CD8-positive, alpha-beta memory T cell (primary cell): Measurements from ENCODE around the gene ST7. TPM values are rescaled to one million over a fixed set of nuclear protein-coding genes. Genes with fewer than 3 reads are reported as not detected.
"Not testable (repeated sequence)": the region's sequence is repeated elsewhere in the genome, so short reads cannot be mapped to it uniquely, and the experiment has no call there.

ENCODE experiments used
- CTCF ChIA-PET: fragments of 350-600 bp; sonication (Branson Sonifier 250); formaldehyde crosslinking; loops from one replicate; lab custom pipeline; 2021; ENCODE audit warnings: antibody characterized with exemption; lab: Charles Lee
- POLR2A ChIA-PET: fragments of 350-600 bp; sonication (Branson Sonifier 250); formaldehyde crosslinking; loops from one replicate; lab custom pipeline; 2021; ENCODE audit warnings: antibody characterized with exemption; lab: Charles Lee
- DNase-seq, 5 donors: peaks; one replicate each; pipeline versions ENCODE4 v3.0.0 to v3.0.0-alpha.2; 2020 to 2022; ENCODE audit warnings: mixed read lengths in 1 of 5
- H3K27ac ChIP-seq: one replicate; pipeline ENCODE4 v1.7.0; 2013; ENCODE audit warnings: low read depth, mild to moderate bottlenecking, low read length, moderate library complexity
- H3K27me3 ChIP-seq: 2 replicates; pipeline ENCODE4 v1.7.0; 2013; ENCODE audit warnings: low read length, mild to moderate bottlenecking; ENCODE audit not compliant: insufficient read depth, poor library complexity, severe bottlenecking
- H3K36me3 ChIP-seq: 2 replicates; pipeline ENCODE4 v1.7.0; 2013; ENCODE audit warnings: mild to moderate bottlenecking, low read length, moderate library complexity; ENCODE audit not compliant: insufficient read depth
- H3K4me1 ChIP-seq: 2 replicates; pipeline ENCODE4 v1.7.0; 2013; ENCODE audit warnings: mild to moderate bottlenecking, low read length, moderate library complexity; ENCODE audit not compliant: insufficient read depth
- H3K4me3 ChIP-seq: 2 replicates; pipeline ENCODE4 v1.7.0; 2013; ENCODE audit warnings: mild to moderate bottlenecking, low read length
- H3K9me3 ChIP-seq: 2 replicates; pipeline ENCODE4 v1.7.0; 2013; ENCODE audit warnings: mild to moderate bottlenecking, low read length
- H3K27ac Mint-ChIP-seq, 8 donors: one replicate each; pipeline ENCODE4 v1.8.0; 2020 to 2021; ENCODE audit warnings: mixed read lengths in 8 of 8, mild to moderate bottlenecking in 6 of 8, inconsistent platforms in 3 of 8, moderate library complexity in 3 of 8
- H3K27me3 Mint-ChIP-seq, 2 donors: one replicate each; pipeline ENCODE4 v1.8.0; 2020 to 2021; ENCODE audit warnings: mixed read lengths in 2 of 2, mild to moderate bottlenecking in 1 of 2, moderate library complexity in 1 of 2
- H3K36me3 Mint-ChIP-seq, 3 donors: one replicate each; pipeline ENCODE4 v1.8.0; 2020 to 2021; ENCODE audit warnings: mixed read lengths in 3 of 3, inconsistent platforms in 1 of 3, mild to moderate bottlenecking in 1 of 3
- H3K4me1 Mint-ChIP-seq, 3 donors: one replicate each; pipeline ENCODE4 v1.8.0; 2020 to 2021; ENCODE audit warnings: mixed read lengths in 3 of 3, inconsistent platforms in 1 of 3, mild to moderate bottlenecking in 1 of 3
- H3K4me3 Mint-ChIP-seq, 7 donors: one replicate each; pipeline ENCODE4 v1.8.0; 2020 to 2021; ENCODE audit warnings: mixed read lengths in 7 of 7, mild to moderate bottlenecking in 6 of 7, moderate library complexity in 4 of 7, inconsistent platforms in 2 of 7
- H3K9me3 Mint-ChIP-seq, 5 donors: one replicate each; pipeline ENCODE4 v1.8.0; 2020 to 2022; ENCODE audit warnings: mixed read lengths in 5 of 5, mild to moderate bottlenecking in 3 of 5, moderate library complexity in 2 of 5, inconsistent platforms in 1 of 5
- polyA plus RNA-seq: library from polyadenylated mRNA; unstranded; fragments of 300-500 nt; fragmentation: Illumina TruSeq; gene quantifications from one replicate; pipeline ENCODE4 v1.2.3, GENCODE V29; 2021
- total RNA-seq, 2 experiments: library from RNA; stranded (reverse); gene quantifications; one replicate each; pipeline ENCODE4 v1.2.3, GENCODE V29; 2021

ST7 gene
- total and polyA plus RNA-seq, 3 experiments from 2014 or later: 7.9 to 14.2 (median 12.7) TPM

GRCh38 chr7:117019786-117020590 lies 66.7 kb downstream of the ST7 start:
- Histone ChIP-seq H3K4me1 (no peaks in the 10 kb centered on the region), H3K4me3 (no peak overlapping the region), H3K9me3 (no peaks in the 10 kb centered on the region), H3K36me3 (no peaks in the 10 kb centered on the region), H3K27ac (no peak overlapping the region), H3K27me3 (no peaks in the 10 kb centered on the region)
- H3K27ac Mint-ChIP-seq: no peak overlapping the region
- no peak overlapping the region for H3K4me3 Mint-ChIP-seq
- no peaks in the 10 kb centered on the region for H3K36me3 Mint-ChIP-seq
- ChIA-PET CTCF (no interaction called here), POLR2A (no interaction called here)
- DNase-seq: no peak
- H3K4me1 Mint-ChIP-seq: peaks cover 12 to 35% (median 31%) of the 10 kb centered on the region in 3 donors
- no peaks in the 10 kb centered on the region for H3K9me3 Mint-ChIP-seq
- no peaks in the 10 kb centered on the region for H3K27me3 Mint-ChIP-seq

GRCh38 chr7:117020591-117020973 lies 67.3 kb downstream of the ST7 start:
- CTCF ChIA-PET: no interaction called here
- POLR2A ChIA-PET: no interaction called here
- Histone ChIP-seq H3K9me3 (no peaks in the 10 kb centered on the region), H3K4me3 (no peak overlapping the region), H3K36me3 (no peaks in the 10 kb centered on the region), H3K27me3 (no peaks in the 10 kb centered on the region), H3K4me1 (no peaks in the 10 kb centered on the region), H3K27ac (no peak overlapping the region)
- no peaks in the 10 kb centered on the region for H3K36me3 Mint-ChIP-seq
- H3K4me1 Mint-ChIP-seq: peaks cover 9 to 29% (median 25%) of the 10 kb centered on the region in 3 donors
- H3K4me3 Mint-ChIP-seq: no peak overlapping the region
- H3K27me3 Mint-ChIP-seq: no peaks in the 10 kb centered on the region
- no peaks in the 10 kb centered on the region for H3K9me3 Mint-ChIP-seq
- H3K27ac Mint-ChIP-seq: no peak overlapping the region
- no peak for DNase-seq

DNA sequence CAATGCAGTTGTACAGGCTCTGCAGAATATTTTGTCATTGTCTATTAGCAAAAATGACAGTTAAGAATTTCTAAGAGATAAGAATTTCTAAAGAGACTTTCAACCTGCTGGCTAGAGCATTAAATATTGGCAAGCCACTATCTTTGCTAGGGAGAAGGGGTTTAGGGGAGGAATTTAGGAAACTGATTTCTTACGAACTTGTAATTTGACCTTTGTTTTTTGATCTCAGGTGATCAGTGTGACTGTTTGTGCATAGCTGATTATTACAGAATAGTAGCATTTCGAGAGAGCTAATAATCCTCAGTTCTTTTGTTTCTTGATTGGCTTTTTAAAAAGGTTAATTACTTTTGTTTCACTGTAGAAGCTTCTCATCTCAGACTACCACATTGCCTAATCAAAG lies 68.1 kb downstream of the ST7 start:
- DNase-seq: no peak
- Histone ChIP-seq H3K27ac (no peak overlapping the region), H3K36me3 (no peaks in the 10 kb centered on the region), H3K27me3 (no peaks in the 10 kb centered on the region), H3K4me1 (no peaks in the 10 kb centered on the region), H3K9me3 (no peaks in the 10 kb centered on the region), H3K4me3 (no peak overlapping the region)
- Mint-ChIP-seq H3K36me3 (no peaks in the 10 kb centered on the region), H3K9me3 (no peaks in the 10 kb centered on the region), H3K27ac (peak overlapping the region in 1 of 8 donors; percentile 36), H3K4me1 (peaks cover 4 to 22% (median 19%) of the 10 kb centered on the region in 3 donors), H3K27me3 (no peaks in the 10 kb centered on the region), H3K4me3 (no peak overlapping the region)
- CTCF ChIA-PET: no interaction called here
- POLR2A ChIA-PET: no interaction called here

DNA sequence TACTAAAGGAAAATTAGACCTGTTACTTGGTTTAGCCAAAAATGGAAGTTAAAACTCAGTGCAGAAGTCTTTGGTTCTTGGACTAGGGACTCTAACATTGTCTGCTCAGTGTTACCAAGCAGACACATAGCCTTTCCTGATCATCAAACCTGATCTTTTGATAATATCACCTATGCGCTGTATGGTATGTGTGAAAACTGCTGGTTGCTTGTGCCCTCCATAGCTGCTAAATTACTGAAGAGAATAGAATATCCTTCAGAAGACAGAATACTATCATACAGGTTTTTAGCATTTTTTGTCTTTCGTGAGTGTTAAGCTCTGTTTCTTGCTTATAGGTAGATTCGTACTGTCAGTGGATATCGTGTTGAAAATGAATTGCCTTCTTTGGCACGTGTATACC lies 68.7 kb downstream of the ST7 start:
- H3K36me3 Mint-ChIP-seq: no peaks in the 10 kb centered on the region
- Histone ChIP-seq H3K9me3 (no peaks in the 10 kb centered on the region), H3K27ac (no peak overlapping the region), H3K4me1 (no peaks in the 10 kb centered on the region), H3K36me3 (no peaks in the 10 kb centered on the region), H3K27me3 (no peaks in the 10 kb centered on the region), H3K4me3 (no peak overlapping the region)
- no peak for DNase-seq
- POLR2A ChIA-PET: no interaction called here
- no peaks in the 10 kb centered on the region for H3K27me3 Mint-ChIP-seq
- H3K4me3 Mint-ChIP-seq: no peak overlapping the region
- CTCF ChIA-PET: no interaction called here
- H3K4me1 Mint-ChIP-seq: peaks cover 3 to 16% (median 14%) of the 10 kb centered on the region in 3 donors
- H3K9me3 Mint-ChIP-seq: no peaks in the 10 kb centered on the region
- no peak overlapping the region for H3K27ac Mint-ChIP-seq

DNA sequence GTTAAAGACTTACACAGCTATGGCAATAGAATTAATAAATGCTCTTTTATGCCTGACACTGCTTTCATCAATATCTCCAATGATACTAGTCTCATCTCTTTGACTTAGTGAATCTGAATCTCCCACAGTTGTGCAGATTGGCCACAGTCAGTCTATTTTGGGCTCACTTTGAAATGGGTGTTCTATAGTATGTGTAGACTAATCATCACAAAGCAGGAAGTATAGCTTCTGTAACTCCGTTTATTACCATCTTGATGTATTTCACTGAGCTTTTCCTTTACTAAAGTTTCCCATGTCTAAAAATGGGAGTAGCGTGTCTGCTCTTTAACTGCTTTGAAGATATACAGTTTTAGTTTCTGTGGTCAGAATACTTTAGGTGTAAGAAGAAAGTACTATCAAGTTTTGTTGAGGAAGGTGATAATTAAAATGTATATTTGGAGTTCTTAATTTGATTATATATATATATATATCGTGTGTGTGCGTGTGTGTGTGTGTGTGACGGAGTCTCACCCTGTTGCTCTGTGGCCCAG lies 70.1 kb downstream of the ST7 start:
- POLR2A ChIA-PET: no interaction called here
- Mint-ChIP-seq H3K36me3 (no peaks in the 10 kb centered on the region), H3K9me3 (no peaks in the 10 kb centered on the region), H3K4me3 (no peak overlapping the region), H3K27me3 (no peaks in the 10 kb centered on the region), H3K4me1 (peaks cover 0 to 10% (median 10%) of the 10 kb centered on the region in 3 donors), H3K27ac (no peak overlapping the region)
- H3K27ac ChIP-seq: no peak overlapping the region
- CTCF ChIA-PET: no interaction called here
- DNase-seq: no peak
- no peaks in the 10 kb centered on the region for H3K27me3 ChIP-seq
- H3K36me3 ChIP-seq: no peaks in the 10 kb centered on the region
- H3K9me3 ChIP-seq: no peaks in the 10 kb centered on the region
- no peak overlapping the region for H3K4me3 ChIP-seq
- no peaks in the 10 kb centered on the region for H3K4me1 ChIP-seq

- H3K9me3 ChIP-seq: no peaks in the 10 kb centered on the region
- H3K27me3 ChIP-seq: no peaks in the 10 kb centered on the region
- peak overlapping the region in 1 of 8 donors; percentile 45 for H3K27ac Mint-ChIP-seq
- H3K4me3 ChIP-seq: no peak overlapping the region
- no peaks in the 10 kb centered on the region for H3K27me3 Mint-ChIP-seq
- H3K4me1 ChIP-seq: no peaks in the 10 kb centered on the region
- peaks cover 0 to 8% (median 0%) of the 10 kb centered on the region in 3 donors for H3K36me3 Mint-ChIP-seq
- no peaks in the 10 kb centered on the region for H3K36me3 ChIP-seq
- ChIA-PET POLR2A (no interaction called here), CTCF (no interaction called here)
- H3K9me3 Mint-ChIP-seq: peaks cover 0 to 5% (median 0%) of the 10 kb centered on the region in 5 donors
- no peak overlapping the region for H3K4me3 Mint-ChIP-seq
- DNase-seq: no peak
- H3K27ac ChIP-seq: no peak overlapping the region
- peaks cover 0 to 10% (median 10%) of the 10 kb centered on the region in 3 donors for H3K4me1 Mint-ChIP-seq
Measured at GRCh38 chr7:117024811-117025210, 71.5 kb downstream of the ST7 start.

- H3K27ac ChIP-seq: no peak overlapping the region
- H3K9me3 Mint-ChIP-seq: peaks cover 0 to 12% (median 3%) of the 10 kb centered on the region in 5 donors
- ChIA-PET CTCF (no interaction called here), POLR2A (no interaction called here)
- no peaks in the 10 kb centered on the region for H3K9me3 ChIP-seq
- no peak overlapping the region for H3K4me3 ChIP-seq
- no peaks in the 10 kb centered on the region for H3K36me3 ChIP-seq
- DNase-seq: no peak
- H3K4me3 Mint-ChIP-seq: no peak overlapping the region
- no peak overlapping the region for H3K27ac Mint-ChIP-seq
- no peaks in the 10 kb centered on the region for H3K4me1 ChIP-seq
- H3K27me3 ChIP-seq: no peaks in the 10 kb centered on the region
- H3K27me3 Mint-ChIP-seq: no peaks in the 10 kb centered on the region
- H3K36me3 Mint-ChIP-seq: peaks cover 0 to 13% (median 0%) of the 10 kb centered on the region in 3 donors
- peaks cover 0 to 10% (median 10%) of the 10 kb centered on the region in 3 donors for H3K4me1 Mint-ChIP-seq
Measured at GRCh38 chr7:117025891-117026290, 72.6 kb downstream of the ST7 start.

DNA sequence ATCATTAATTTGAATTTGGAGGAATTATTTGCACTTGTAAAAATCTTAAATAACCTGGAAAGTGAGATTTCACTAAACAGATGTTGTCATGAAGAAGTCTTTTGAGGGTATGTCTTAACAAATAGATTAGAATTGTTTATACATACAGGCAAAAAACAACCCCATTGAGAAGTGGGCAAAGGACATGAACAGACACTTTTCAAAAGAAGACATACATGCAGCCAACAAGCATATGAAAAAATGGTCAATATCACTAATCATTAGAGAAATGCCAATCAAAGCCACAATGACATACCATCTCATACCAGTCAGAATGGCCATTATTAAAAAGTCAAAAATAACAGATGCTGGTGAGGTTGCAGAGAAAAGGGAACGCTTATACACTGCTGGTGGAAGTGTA lies 77.0 kb downstream of the ST7 start:
- H3K27ac Mint-ChIP-seq, H3K36me3 ChIP-seq, H3K27me3 Mint-ChIP-seq, H3K4me1 ChIP-seq, H3K27ac ChIP-seq, H3K4me3 ChIP-seq, H3K9me3 ChIP-seq, H3K4me3 Mint-ChIP-seq, POLR2A ChIA-PET, DNase-seq, CTCF ChIA-PET, H3K27me3 ChIP-seq, H3K4me1 Mint-ChIP-seq: not testable (repeated sequence)
- peaks cover 0 to 13% (median 0%) of the 10 kb centered on the region in 3 donors for H3K36me3 Mint-ChIP-seq
- H3K9me3 Mint-ChIP-seq: peaks cover 0 to 12% (median 4%) of the 10 kb centered on the region in 5 donors
